ENCODE data around the gene VSIG1.

DNA sequence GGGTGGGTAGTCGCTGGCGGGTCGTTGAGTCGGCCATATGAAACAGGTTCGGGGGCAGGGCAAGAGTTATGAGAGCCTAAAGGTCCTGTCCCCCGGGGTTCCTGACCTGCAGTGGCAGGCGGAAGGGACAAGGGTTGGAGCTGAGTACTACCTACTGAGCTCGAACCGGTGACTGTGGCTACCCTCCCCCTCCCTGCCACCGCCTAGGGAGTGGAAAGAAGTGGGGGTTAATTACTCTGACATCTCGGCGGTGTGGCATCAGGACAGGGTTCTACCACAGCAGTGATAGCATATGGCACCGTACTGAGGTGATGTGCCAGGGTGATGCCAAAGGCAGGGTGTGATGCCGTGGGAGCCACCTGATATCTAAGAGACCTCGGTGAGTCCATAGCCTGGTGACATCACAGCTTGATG, 47.0 kb downstream of the VSIG1 start:
- TF ChIP-seq, protein P1, sequence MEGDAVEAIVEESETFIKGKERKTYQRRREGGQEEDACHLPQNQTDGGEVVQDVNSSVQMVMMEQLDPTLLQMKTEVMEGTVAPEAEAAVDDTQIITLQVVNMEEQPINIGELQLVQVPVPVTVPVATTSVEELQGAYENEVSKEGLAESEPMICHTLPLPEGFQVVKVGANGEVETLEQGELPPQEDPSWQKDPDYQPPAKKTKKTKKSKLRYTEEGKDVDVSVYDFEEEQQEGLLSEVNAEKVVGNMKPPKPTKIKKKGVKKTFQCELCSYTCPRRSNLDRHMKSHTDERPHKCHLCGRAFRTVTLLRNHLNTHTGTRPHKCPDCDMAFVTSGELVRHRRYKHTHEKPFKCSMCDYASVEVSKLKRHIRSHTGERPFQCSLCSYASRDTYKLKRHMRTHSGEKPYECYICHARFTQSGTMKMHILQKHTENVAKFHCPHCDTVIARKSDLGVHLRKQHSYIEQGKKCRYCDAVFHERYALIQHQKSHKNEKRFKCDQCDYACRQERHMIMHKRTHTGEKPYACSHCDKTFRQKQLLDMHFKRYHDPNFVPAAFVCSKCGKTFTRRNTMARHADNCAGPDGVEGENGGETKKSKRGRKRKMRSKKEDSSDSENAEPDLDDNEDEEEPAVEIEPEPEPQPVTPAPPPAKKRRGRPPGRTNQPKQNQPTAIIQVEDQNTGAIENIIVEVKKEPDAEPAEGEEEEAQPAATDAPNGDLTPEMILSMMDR (conservative IDR thresholded peaks at IDR 0.05), result no peak
- no peak for TF ChIP-seq EZH2 (IDR thresholded peaks at IDR 0.05; ENCODE audit: low read depth)
